Measurements from ENCODE around the gene CAMK2G. TPM values are rescaled to one million over a fixed set of nuclear protein-coding genes. Genes with fewer than 3 reads are reported as not detected.

The CAMK2G gene
- total and polyA plus RNA-seq, 2 experiments from 2014 or later, result 30.6 to 34.1 TPM

Small RNA genes within 50 kb of the gene (small RNA-seq; reads per million reads assigned to genes)
- gene AC022400.9 (ENCODE audit: low replicate concordance), result not detected
- gene ZSWIM8-AS1 (ENCODE audit: low replicate concordance), result not detected

Other genes starting within 250 kb of the CAMK2G start
- gene MYOZ1, start 233.1 kb downstream of the CAMK2G start, total RNA-seq (2014; rRNA removed; shearing (Covaris generic)), result 2.4 and 3.2 TPM in 2 replicates
- 1.9 and 2.7 TPM in 2 replicates for gene MYOZ1, start 233.1 kb downstream of the CAMK2G start, polyA plus RNA-seq (2016; fragmentation: Nextera tagmentation; extraction: Ambion mirVana)
- 0.08 TPM in 1 of 2 replicates, not detected in the other for gene SYNPO2L, start 218.5 kb downstream of the CAMK2G start, total RNA-seq (2014; rRNA removed; shearing (Covaris generic))
- gene SYNPO2L, start 218.5 kb downstream of the CAMK2G start, polyA plus RNA-seq (2016; fragmentation: Nextera tagmentation; extraction: Ambion mirVana), result 0.16 and 0.57 TPM in 2 replicates
- 5.3 and 6.7 TPM in 2 replicates for gene AGAP5, start 176.4 kb downstream of the CAMK2G start, total RNA-seq (2014; rRNA removed; shearing (Covaris generic))
- gene AGAP5, start 176.4 kb downstream of the CAMK2G start, polyA plus RNA-seq (2016; fragmentation: Nextera tagmentation; extraction: Ambion mirVana), result 4.3 and 5.0 TPM in 2 replicates
- 64.2 and 72.9 TPM in 2 replicates for gene SEC24C, start 130.2 kb downstream of the CAMK2G start, total RNA-seq (2014; rRNA removed; shearing (Covaris generic))
- gene SEC24C, start 130.2 kb downstream of the CAMK2G start, polyA plus RNA-seq (2016; fragmentation: Nextera tagmentation; extraction: Ambion mirVana), result 16.9 and 17.0 TPM in 2 replicates
- 40.6 and 41.1 TPM in 2 replicates for gene CHCHD1, start 92.5 kb downstream of the CAMK2G start, total RNA-seq (2014; rRNA removed; shearing (Covaris generic))
- gene CHCHD1, start 92.5 kb downstream of the CAMK2G start, polyA plus RNA-seq (2016; fragmentation: Nextera tagmentation; extraction: Ambion mirVana), result 187 and 196 TPM in 2 replicates
- 30.4 and 40.5 TPM in 2 replicates for gene ZSWIM8, start 88.9 kb downstream of the CAMK2G start, total RNA-seq (2014; rRNA removed; shearing (Covaris generic))
- gene ZSWIM8, start 88.9 kb downstream of the CAMK2G start, polyA plus RNA-seq (2016; fragmentation: Nextera tagmentation; extraction: Ambion mirVana), result 20.0 and 20.5 TPM in 2 replicates
- 15.3 and 21.1 TPM in 2 replicates for gene NDST2, start 63.0 kb downstream of the CAMK2G start, total RNA-seq (2014; rRNA removed; shearing (Covaris generic))
- gene NDST2, start 63.0 kb downstream of the CAMK2G start, polyA plus RNA-seq (2016; fragmentation: Nextera tagmentation; extraction: Ambion mirVana), result 7.4 and 9.4 TPM in 2 replicates
- gene PLAU, start 36.6 kb upstream of the CAMK2G start, total RNA-seq (2014; rRNA removed; shearing (Covaris generic)), result 13.3 and 14.5 TPM in 2 replicates
- 17.5 and 18.0 TPM in 2 replicates for gene PLAU, start 36.6 kb upstream of the CAMK2G start, polyA plus RNA-seq (2016; fragmentation: Nextera tagmentation; extraction: Ambion mirVana)
- gene VCL, start 123.6 kb upstream of the CAMK2G start, total RNA-seq (2014; rRNA removed; shearing (Covaris generic)), result 234 and 254 TPM in 2 replicates
- gene VCL, start 123.6 kb upstream of the CAMK2G start, polyA plus RNA-seq (2016; fragmentation: Nextera tagmentation; extraction: Ambion mirVana), result 58.0 and 60.7 TPM in 2 replicates

All from GM23338 (cell line).